Measurements from ENCODE around the gene MRPS34.
A peak's percentile ranks its signal among the peaks of the same experiment; 100 is the strongest.

MRPS34 gene

GRCh38 chr16:1770328-1771187 lies 2.4 kb downstream of the MRPS34 start:
- Histone ChIP-seq H3K4me3 (peak overlapping the region; percentile 97), H3K9me3 (no peaks in the 10 kb centered on the region), H3K9ac (peak overlapping the region; percentile 98), H3K36me3 (peaks cover 59% of the 10 kb centered on the region), H3K4me2 (peak overlapping the region; percentile 98), H3K27ac (peak overlapping the region; percentile 97), H3K4me1 (peaks cover 29% of the 10 kb centered on the region), H3K27me3 (no peaks in the 10 kb centered on the region), H4K20me1 (peaks cover 54% of the 10 kb centered on the region)
- TF ChIP-seq Cebpa-rat (IDR thresholded peaks at IDR 0.05), result no peak

- H3K4me1 ChIP-seq, result peaks cover 20% of the 10 kb centered on the region
- peaks cover 45% of the 10 kb centered on the region for H4K20me1 ChIP-seq
- H3K9ac ChIP-seq, result peak overlapping the region; percentile 98; the same call in 1 of the 2 replicates
- peak overlapping the region; percentile 98 for H3K4me2 ChIP-seq
- H3K27me3 ChIP-seq, result no peaks in the 10 kb centered on the region
- no peak overlapping the region for H3K4me3 ChIP-seq
- H3K9me3 ChIP-seq, result no peaks in the 10 kb centered on the region
- TF ChIP-seq Cebpa-rat (IDR thresholded peaks at IDR 0.05), result no peak
- H3K27ac ChIP-seq, result peak overlapping the region; percentile 35; the same call in 1 of the 2 replicates
- H3K36me3 ChIP-seq, result peaks cover 59% of the 10 kb centered on the region
These were observed 3.3 kb downstream of the MRPS34 start for GRCh38 chr16:1769402-1770300.

GRCh38 chr16:1768767-1769401 lies 4.0 kb downstream of the MRPS34 start:
- no peak overlapping the region for H3K9ac ChIP-seq
- no peak for TF ChIP-seq Cebpa-rat (IDR thresholded peaks at IDR 0.05)

GRCh38 chr16:1768061-1768766 lies 4.7 kb downstream of the MRPS34 start:
- H3K4me2 ChIP-seq, result no peak overlapping the region
- no peak overlapping the region for H3K9ac ChIP-seq
- peaks cover 70% of the 10 kb centered on the region for H3K36me3 ChIP-seq
- H3K4me1 ChIP-seq, result peaks cover 23% of the 10 kb centered on the region
- no peaks in the 10 kb centered on the region for H3K27me3 ChIP-seq
- no peaks in the 10 kb centered on the region for H3K9me3 ChIP-seq
- peaks cover 36% of the 10 kb centered on the region for H4K20me1 ChIP-seq
- H3K4me3 ChIP-seq, result no peak overlapping the region
- H3K27ac ChIP-seq, result no peak overlapping the region
- TF ChIP-seq Cebpa-rat (IDR thresholded peaks at IDR 0.05), result no peak

More at GRCh38 chr16:1768767-1769401, 4.0 kb downstream of the MRPS34 start:
- peaks cover 37% of the 10 kb centered on the region for H4K20me1 ChIP-seq
- no peaks in the 10 kb centered on the region for H3K27me3 ChIP-seq
- peaks cover 67% of the 10 kb centered on the region for H3K36me3 ChIP-seq
- no peak overlapping the region for H3K27ac ChIP-seq
- H3K9me3 ChIP-seq, result no peaks in the 10 kb centered on the region
- H3K4me1 ChIP-seq, result peaks cover 18% of the 10 kb centered on the region
- H3K4me3 ChIP-seq, result no peak overlapping the region
- H3K4me2 ChIP-seq, result no peak overlapping the region

GRCh38 chr16:1767116-1767994 lies 5.6 kb downstream of the MRPS34 start:
- Histone ChIP-seq H4K20me1 (peaks cover 45% of the 10 kb centered on the region), H3K27me3 (no peaks in the 10 kb centered on the region), H3K36me3 (peaks cover 72% of the 10 kb centered on the region), H3K9ac (no peak overlapping the region), H3K4me1 (peaks cover 32% of the 10 kb centered on the region), H3K9me3 (no peaks in the 10 kb centered on the region), H3K27ac (no peak overlapping the region), H3K4me3 (no peak overlapping the region), H3K4me2 (no peak overlapping the region)
- TF ChIP-seq Cebpa-rat (IDR thresholded peaks at IDR 0.05), result no peak

GRCh38 chr16:1766701-1767100 lies 6.2 kb downstream of the MRPS34 start:
- Histone ChIP-seq H3K9me3 (no peaks in the 10 kb centered on the region), H4K20me1 (peaks cover 51% of the 10 kb centered on the region), H3K27me3 (no peaks in the 10 kb centered on the region), H3K4me2 (no peak overlapping the region), H3K9ac (no peak overlapping the region), H3K36me3 (peaks cover 72% of the 10 kb centered on the region), H3K27ac (no peak overlapping the region), H3K4me3 (no peak overlapping the region), H3K4me1 (peaks cover 38% of the 10 kb centered on the region)
- no peak for TF ChIP-seq Cebpa-rat (IDR thresholded peaks at IDR 0.05)

- no peaks in the 10 kb centered on the region for H3K27me3 ChIP-seq
- TF ChIP-seq Cebpa-rat (IDR thresholded peaks at IDR 0.05), result no peak
- no peak overlapping the region for H3K4me3 ChIP-seq
- peaks cover 72% of the 10 kb centered on the region for H3K36me3 ChIP-seq
- no peaks in the 10 kb centered on the region for H3K9me3 ChIP-seq
- no peak overlapping the region for H3K4me2 ChIP-seq
- no peak overlapping the region for H3K27ac ChIP-seq
- H3K4me1 ChIP-seq, result peaks cover 43% of the 10 kb centered on the region
- peaks cover 52% of the 10 kb centered on the region for H4K20me1 ChIP-seq
- H3K9ac ChIP-seq, result no peak overlapping the region
These were observed 6.7 kb downstream of the MRPS34 start for GRCh38 chr16:1766231-1766630.

GRCh38 chr16:1765826-1766225 lies 7.1 kb downstream of the MRPS34 start:
- no peak overlapping the region for H3K4me2 ChIP-seq
- H3K36me3 ChIP-seq, result peaks cover 76% of the 10 kb centered on the region
- no peak overlapping the region for H3K9ac ChIP-seq
- H3K4me1 ChIP-seq, result peaks cover 47% of the 10 kb centered on the region
- peaks cover 55% of the 10 kb centered on the region for H4K20me1 ChIP-seq
- H3K27me3 ChIP-seq, result no peaks in the 10 kb centered on the region
- H3K27ac ChIP-seq, result no peak overlapping the region
- H3K9me3 ChIP-seq, result no peaks in the 10 kb centered on the region
- no peak overlapping the region for H3K4me3 ChIP-seq
- TF ChIP-seq Cebpa-rat (IDR thresholded peaks at IDR 0.05), result no peak
